ENCODE results near the gene PLEKHJ1.

- no peak for TF ChIP-seq NR1H2 (CRISPR knock-in tag; IDR thresholded peaks at IDR 0.05)
- no peak for TF ChIP-seq HMGXB4 (CRISPR knock-in tag; IDR thresholded peaks at IDR 0.05)
- no peak for TF ChIP-seq NFYB (CRISPR knock-in tag; conservative IDR thresholded peaks at IDR 0.05; ENCODE audit: low read depth)
- no peak for TF ChIP-seq CTCF (IDR thresholded peaks at IDR 0.05)
Measured at GRCh38 chr19:2194513-2195078, 41.5 kb downstream of the PLEKHJ1 start.

Data from WTC11 (cell line).